Panc1 (cell line): ENCODE results near the gene NACAD. TPM values are rescaled to one million over a fixed set of nuclear protein-coding genes. Genes with fewer than 3 reads are reported as not detected.

Experiments used
- ATAC-seq: fragments of 200-7000 bp; cut with Tn5 transposase; 2 replicates; pipeline ENCODE4 v1.9.1; 2020; ENCODE audit warnings: mild to moderate bottlenecking, moderate library complexity
- BruUV-seq: library from RNA; stranded (reverse); fragments of 400-500 nt; replicated peaks from 2 replicates; lab custom pipeline; 2021; lab: Mats Ljungman, UMichigan
- CTCF ChIA-PET: fragments of 300-600 bp; sonication (Branson Sonifier 250); formaldehyde crosslinking; loops from one replicate; lab custom pipeline; 2022; ENCODE audit warnings: antibody characterized with exemption; lab: Charles Lee
- POLR2A ChIA-PET: fragments of 300-600 bp; sonication (Branson Sonifier 250); formaldehyde crosslinking; loops from one replicate; lab custom pipeline; 2022; ENCODE audit warnings: antibody characterized with exemption; lab: Charles Lee
- DNase-seq: peaks from one replicate; pipeline ENCODE4 v3.0.0-alpha.2; 2010; ENCODE audit warnings: low read depth, low spot score
- H3K27ac ChIP-seq: 2 replicates; pipeline ENCODE4 v1.5.1; 2011; ENCODE audit warnings: mild to moderate bottlenecking, low read length, inconsistent platforms
- H3K27me3 ChIP-seq: fragments of 200-500 bp; sonication (Bioruptor generic); 2 replicates; pipeline ENCODE4 v1.6.0; 2014; ENCODE audit warnings: low read length, inconsistent platforms; ENCODE audit not compliant: control insufficient read depth, insufficient read depth
- H3K36me3 ChIP-seq: fragments of 200-500 bp; sonication (Bioruptor generic); 2 replicates; pipeline ENCODE4 v1.5.1; 2014; ENCODE audit warnings: inconsistent platforms, mild to moderate bottlenecking, low read length, moderate library complexity; ENCODE audit not compliant: control insufficient read depth, insufficient read depth
- H3K4me1 ChIP-seq: 2 replicates; pipeline ENCODE4 v1.5.1; 2011; ENCODE audit warnings: inconsistent platforms, mild to moderate bottlenecking, low read length, moderate library complexity; ENCODE audit not compliant: control insufficient read depth, insufficient read depth
- H3K4me3 ChIP-seq, 2 experiments: 2 replicates each; pipeline ENCODE4 v1.5.1; 2011 to 2012; ENCODE audit warnings: low read depth in 2 of 2, low read length in 2 of 2, mild to moderate bottlenecking in 2 of 2, inconsistent platforms in 1 of 2, moderate library complexity in 1 of 2
- H3K9me3 ChIP-seq: fragments of 200-500 bp; sonication (Bioruptor generic); 2 replicates; pipeline ENCODE4 v1.5.1; 2014; ENCODE audit warnings: low read depth, mild to moderate bottlenecking, inconsistent platforms, low read length, moderate library complexity; ENCODE audit not compliant: control insufficient read depth, insufficient read depth
- POLR2AphosphoS5 ChIP-seq: IDR thresholded peaks from 2 replicates; pipeline ENCODE4 v1.6.1; 2012; ENCODE audit warnings: mild to moderate bottlenecking, low read depth, low read length, moderate library complexity
- SIN3A ChIP-seq: IDR thresholded peaks from 2 replicates; pipeline ENCODE4 v1.6.1; 2012; ENCODE audit warnings: low read depth, mild to moderate bottlenecking, low read length, moderate library complexity, borderline replicate concordance; ENCODE audit not compliant: insufficient read depth
- TCF7L2 ChIP-seq: IDR thresholded peaks from 2 replicates; pipeline ENCODE4 v1.6.1; 2011; ENCODE audit warnings: mild to moderate bottlenecking, low read depth, low read length, inconsistent platforms
- in situ Hi-C: cut with HindIII; loops from 2 replicates; pipeline ENCODE4 v1.10.0; 2016; ENCODE audit warnings: low sequenced_read_pairs, low pct_unique_long_range_greater_than_20kb
- intact Hi-C: fragments of 100-400 bp; cut with micrococcal nuclease; formaldehyde crosslinking; loops from one replicate; pipeline ENCODE4 v1.10.0; 2022; ENCODE audit not compliant: unreplicated experiment
- total RNA-seq: library from RNA; stranded (reverse); gene quantifications from one replicate; pipeline ENCODE4 v1.2.1, GENCODE V29; 2021; ENCODE audit not compliant: unreplicated experiment
- TF ChIP-seq, protein P1 (sequence below): fragments of 450-650 bp; IDR thresholded peaks from 2 replicates; pipeline ENCODE4 v1.5.1; 2017; ENCODE audit warnings: mild to moderate bottlenecking
- TF ChIP-seq, protein P2 (sequence below), 2 experiments: IDR thresholded peaks; 2 replicates each; pipeline ENCODE4 v1.6.1; 2011 to 2012; ENCODE audit warnings: low read depth in 2 of 2, control low read depth in 1 of 2, low read length in 1 of 2, mild to moderate bottlenecking in 1 of 2, moderate library complexity in 1 of 2; ENCODE audit not compliant: insufficient read depth in 1 of 2

NACAD gene
- total RNA-seq, 1 experiment from 2014 or later: 5.3 TPM

GRCh38 chr7:45123913-45124710 is 35.3 kb upstream of the NACAD start:
- ChIA-PET POLR2A (no interaction called here), CTCF (interaction anchor here (0.5 kb wide), 1 partner anchor 125 kb away, joined by 3 read pairs; no protein-coding TSS in a partner anchor)
- Histone ChIP-seq H3K27ac (no peak overlapping the region), H3K27me3 (no peaks in the 10 kb centered on the region), H3K4me1 (no peaks in the 10 kb centered on the region), H3K9me3 (no peaks in the 10 kb centered on the region), H3K4me3 (no peak overlapping the region), H3K36me3 (no peaks in the 10 kb centered on the region)
- ATAC-seq (no peak), DNase-seq (no peak)
- intact Hi-C loops (no loop called here), in situ Hi-C loops (no loop called here)
- no TSS peak for BruUV-seq
- TF ChIP-seq POLR2AphosphoS5: no peak
- TF ChIP-seq TCF7L2: no peak
- TF ChIP-seq SIN3A: no peak
- TF ChIP-seq, protein P1, sequence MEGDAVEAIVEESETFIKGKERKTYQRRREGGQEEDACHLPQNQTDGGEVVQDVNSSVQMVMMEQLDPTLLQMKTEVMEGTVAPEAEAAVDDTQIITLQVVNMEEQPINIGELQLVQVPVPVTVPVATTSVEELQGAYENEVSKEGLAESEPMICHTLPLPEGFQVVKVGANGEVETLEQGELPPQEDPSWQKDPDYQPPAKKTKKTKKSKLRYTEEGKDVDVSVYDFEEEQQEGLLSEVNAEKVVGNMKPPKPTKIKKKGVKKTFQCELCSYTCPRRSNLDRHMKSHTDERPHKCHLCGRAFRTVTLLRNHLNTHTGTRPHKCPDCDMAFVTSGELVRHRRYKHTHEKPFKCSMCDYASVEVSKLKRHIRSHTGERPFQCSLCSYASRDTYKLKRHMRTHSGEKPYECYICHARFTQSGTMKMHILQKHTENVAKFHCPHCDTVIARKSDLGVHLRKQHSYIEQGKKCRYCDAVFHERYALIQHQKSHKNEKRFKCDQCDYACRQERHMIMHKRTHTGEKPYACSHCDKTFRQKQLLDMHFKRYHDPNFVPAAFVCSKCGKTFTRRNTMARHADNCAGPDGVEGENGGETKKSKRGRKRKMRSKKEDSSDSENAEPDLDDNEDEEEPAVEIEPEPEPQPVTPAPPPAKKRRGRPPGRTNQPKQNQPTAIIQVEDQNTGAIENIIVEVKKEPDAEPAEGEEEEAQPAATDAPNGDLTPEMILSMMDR: no peak
- TF ChIP-seq, protein P2, sequence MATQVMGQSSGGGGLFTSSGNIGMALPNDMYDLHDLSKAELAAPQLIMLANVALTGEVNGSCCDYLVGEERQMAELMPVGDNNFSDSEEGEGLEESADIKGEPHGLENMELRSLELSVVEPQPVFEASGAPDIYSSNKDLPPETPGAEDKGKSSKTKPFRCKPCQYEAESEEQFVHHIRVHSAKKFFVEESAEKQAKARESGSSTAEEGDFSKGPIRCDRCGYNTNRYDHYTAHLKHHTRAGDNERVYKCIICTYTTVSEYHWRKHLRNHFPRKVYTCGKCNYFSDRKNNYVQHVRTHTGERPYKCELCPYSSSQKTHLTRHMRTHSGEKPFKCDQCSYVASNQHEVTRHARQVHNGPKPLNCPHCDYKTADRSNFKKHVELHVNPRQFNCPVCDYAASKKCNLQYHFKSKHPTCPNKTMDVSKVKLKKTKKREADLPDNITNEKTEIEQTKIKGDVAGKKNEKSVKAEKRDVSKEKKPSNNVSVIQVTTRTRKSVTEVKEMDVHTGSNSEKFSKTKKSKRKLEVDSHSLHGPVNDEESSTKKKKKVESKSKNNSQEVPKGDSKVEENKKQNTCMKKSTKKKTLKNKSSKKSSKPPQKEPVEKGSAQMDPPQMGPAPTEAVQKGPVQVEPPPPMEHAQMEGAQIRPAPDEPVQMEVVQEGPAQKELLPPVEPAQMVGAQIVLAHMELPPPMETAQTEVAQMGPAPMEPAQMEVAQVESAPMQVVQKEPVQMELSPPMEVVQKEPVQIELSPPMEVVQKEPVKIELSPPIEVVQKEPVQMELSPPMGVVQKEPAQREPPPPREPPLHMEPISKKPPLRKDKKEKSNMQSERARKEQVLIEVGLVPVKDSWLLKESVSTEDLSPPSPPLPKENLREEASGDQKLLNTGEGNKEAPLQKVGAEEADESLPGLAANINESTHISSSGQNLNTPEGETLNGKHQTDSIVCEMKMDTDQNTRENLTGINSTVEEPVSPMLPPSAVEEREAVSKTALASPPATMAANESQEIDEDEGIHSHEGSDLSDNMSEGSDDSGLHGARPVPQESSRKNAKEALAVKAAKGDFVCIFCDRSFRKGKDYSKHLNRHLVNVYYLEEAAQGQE (IDR thresholded peaks at IDR 0.05; ENCODE audit: insufficient read depth in 1 of 2, low read depth in 2 of 2, low read length in 1 of 2): no peak

GRCh38 chr7:45122975-45123860 is 34.4 kb upstream of the NACAD start:
- H3K36me3 ChIP-seq: no peaks in the 10 kb centered on the region
- no TSS peak for BruUV-seq
- TF ChIP-seq, protein P1: no peak
- DNase-seq (no peak), ATAC-seq (no peak; the same call in 1 of the 2 replicates)
- in situ Hi-C loops (no loop called here), intact Hi-C loops (no loop called here)
- no peaks in the 10 kb centered on the region for H3K4me1 ChIP-seq
- H3K27me3 ChIP-seq: no peaks in the 10 kb centered on the region
- H3K27ac ChIP-seq: no peak overlapping the region
- H3K4me3 ChIP-seq: no peak overlapping the region
- POLR2A ChIA-PET: interaction anchor here (0.6 kb wide), 1 partner anchor 325 kb away, joined by 3 read pairs; no protein-coding TSS in a partner anchor
- no peaks in the 10 kb centered on the region for H3K9me3 ChIP-seq
- CTCF ChIA-PET: no interaction called here
